GM12801 (cell line): ENCODE results near the gene SMAD6.

Experiments
- CTCF ChIP-seq: IDR thresholded peaks from one replicate; pipeline ENCODE4 v1.5.1; 2011; ENCODE audit warnings: control low read depth; ENCODE audit not compliant: insufficient read length; ENCODE audit errors: extremely low read depth

SMAD6 gene

GRCh38 chr15:66765478-66766281, 63.6 kb downstream of the SMAD6 start:
- no peak for TF ChIP-seq CTCF

GRCh38 chr15:66766282-66767230, 64.5 kb downstream of the SMAD6 start:
- TF ChIP-seq CTCF: no peak

DNA sequence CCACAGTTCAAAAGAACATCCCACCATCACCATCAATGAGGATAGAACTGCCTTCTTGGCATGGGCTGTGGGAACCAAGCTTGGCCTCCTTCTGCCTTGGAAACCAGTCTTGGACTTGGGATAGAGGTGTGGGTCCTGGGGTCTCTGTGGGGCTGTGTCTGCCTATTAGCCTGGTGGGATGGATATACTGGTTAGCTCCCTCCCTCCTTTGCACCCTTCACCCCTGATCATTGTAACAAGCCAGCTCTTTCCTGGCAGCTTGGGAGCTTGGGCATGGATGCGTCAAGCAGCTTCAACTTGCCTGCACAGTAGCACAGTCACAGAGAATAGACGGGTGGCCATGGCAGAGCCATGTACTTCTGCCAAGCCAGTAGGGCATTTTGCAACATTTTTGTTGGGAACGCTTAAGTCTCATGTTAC, 65.2 kb downstream of the SMAD6 start:
- no peak for TF ChIP-seq CTCF

DNA sequence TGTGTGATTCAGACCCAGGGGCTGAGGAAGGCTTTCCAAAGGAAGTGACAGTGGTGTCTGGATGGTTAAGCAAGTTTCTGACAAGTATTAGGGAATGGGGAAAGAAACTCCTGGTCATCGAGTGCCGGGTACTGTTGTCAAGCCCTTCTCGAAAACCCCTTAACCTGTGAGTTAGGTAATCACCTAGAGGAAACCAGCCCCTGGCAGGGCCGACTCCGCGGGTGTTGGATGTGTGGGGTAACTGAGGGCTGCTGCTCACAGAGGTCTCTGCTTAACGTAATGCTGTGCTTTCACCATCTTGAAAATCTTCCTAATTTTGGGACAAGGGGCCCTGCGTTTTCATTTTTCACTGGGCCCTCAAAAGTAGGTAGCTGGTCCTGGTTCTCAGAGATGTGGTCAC, 67.0 kb downstream of the SMAD6 start:
- no peak for TF ChIP-seq CTCF

DNA sequence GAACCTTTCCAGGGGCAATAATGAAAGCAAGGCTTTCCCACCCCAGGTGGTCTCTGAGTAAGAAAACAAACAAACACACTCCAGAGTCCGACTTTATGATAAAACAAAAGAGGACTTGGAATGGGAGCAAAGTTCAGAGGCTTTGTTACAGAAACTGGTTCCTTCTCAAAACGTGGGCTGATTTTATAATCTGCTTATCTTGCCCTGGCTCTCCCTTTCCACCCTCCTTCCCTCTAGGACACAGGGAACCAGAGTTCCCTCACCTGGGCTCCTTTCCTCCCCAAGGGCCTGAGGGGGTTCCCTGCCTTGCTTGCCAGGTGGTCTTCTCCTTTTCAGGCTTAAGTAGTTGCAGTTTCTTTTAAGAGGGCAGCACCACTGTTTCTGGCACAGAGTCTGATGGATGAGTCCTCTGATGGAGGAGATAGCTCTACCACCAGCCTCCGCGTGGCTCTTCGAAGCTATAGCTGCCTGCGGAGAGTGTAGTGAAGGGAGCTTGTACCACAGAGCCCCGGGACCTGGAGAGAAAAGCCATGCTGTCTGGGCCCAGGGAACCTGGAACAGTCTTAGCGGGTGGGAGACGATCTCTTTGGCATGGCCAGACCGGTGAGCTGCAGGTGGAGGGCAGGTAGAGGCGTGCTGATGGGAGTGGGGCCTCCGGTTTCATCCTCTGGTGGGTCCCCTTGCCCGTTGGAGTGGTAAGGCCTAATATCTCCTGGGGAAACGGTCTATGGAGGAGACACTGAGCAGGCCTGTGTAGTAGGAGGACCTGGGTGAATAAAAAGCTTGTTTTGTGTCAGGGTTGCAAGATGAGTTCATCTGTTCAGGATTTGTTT, 68.7 kb downstream of the SMAD6 start:
- TF ChIP-seq CTCF: no peak

DNA sequence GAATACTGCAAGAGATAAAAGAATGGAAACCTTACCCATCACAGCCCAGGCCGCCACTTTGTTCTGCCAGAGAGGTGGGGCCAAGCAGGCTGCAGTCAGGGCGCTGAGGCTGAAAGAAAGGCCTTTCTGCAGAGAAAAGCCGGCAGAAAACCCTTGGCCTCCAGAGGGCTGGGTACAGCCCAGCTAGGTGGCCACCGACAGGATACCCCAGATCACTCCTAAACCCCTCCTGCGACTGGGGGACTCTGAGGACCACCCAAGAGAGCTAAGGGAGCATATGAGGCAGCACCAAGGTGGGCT, 69.3 kb downstream of the SMAD6 start:
- TF ChIP-seq CTCF: no peak
